Mesendoderm (in vitro differentiated cells): ENCODE data around the gene HMGA1.

Experiments
- DNase-seq: peaks from one replicate; pipeline ENCODE4 v3.0.0; 2013
- H2AK5ac ChIP-seq: 2 replicates; pipeline ENCODE4 v1.6.1; 2013; ENCODE audit warnings: low read length, inconsistent platforms
- H2BK120ac ChIP-seq: 2 replicates; pipeline ENCODE4 v1.6.1; 2013; ENCODE audit warnings: low read depth, mild to moderate bottlenecking, low read length, moderate library complexity, mixed read lengths
- H2BK15ac ChIP-seq: replicated peaks from 2 replicates; pipeline ENCODE4 v1.6.1; 2013; ENCODE audit warnings: low read depth, mild to moderate bottlenecking, moderate library complexity
- H2BK5ac ChIP-seq: 2 replicates; pipeline ENCODE4 v1.6.1; 2013; ENCODE audit warnings: low read length, inconsistent platforms
- H3K18ac ChIP-seq: 2 replicates; pipeline ENCODE4 v1.6.1; 2013; ENCODE audit warnings: mild to moderate bottlenecking, low read length, mixed read lengths
- H3K23ac ChIP-seq: one replicate; pipeline ENCODE4 v1.6.1; 2013; ENCODE audit warnings: low read length
- H3K27ac ChIP-seq: 2 replicates; pipeline ENCODE4 v1.5.1; 2013; ENCODE audit warnings: low read depth, mild to moderate bottlenecking, inconsistent platforms, low read length, moderate library complexity
- H3K27me3 ChIP-seq: 2 replicates; pipeline ENCODE4 v1.6.1; 2013; ENCODE audit warnings: low read length, control low read depth, mild to moderate bottlenecking, inconsistent platforms; ENCODE audit not compliant: insufficient read depth, poor library complexity
- H3K36me3 ChIP-seq: 2 replicates; pipeline ENCODE4 v1.6.1; 2013; ENCODE audit warnings: low read length, inconsistent platforms; ENCODE audit not compliant: control insufficient read depth, insufficient read depth
- H3K4ac ChIP-seq: one replicate; pipeline ENCODE4 v1.6.1; 2013; ENCODE audit warnings: low read depth, mild to moderate bottlenecking, low read length, moderate library complexity
- H3K4me1 ChIP-seq: 2 replicates; pipeline ENCODE4 v1.6.1; 2013; ENCODE audit warnings: low read depth, low read length, inconsistent platforms; ENCODE audit not compliant: control insufficient read depth
- H3K4me2 ChIP-seq: 2 replicates; pipeline ENCODE4 v1.6.1; 2013; ENCODE audit warnings: low read length
- H3K4me3 ChIP-seq: 2 replicates; pipeline ENCODE4 v1.5.1; 2013; ENCODE audit warnings: mild to moderate bottlenecking, low read length
- H3K56ac ChIP-seq: one replicate; pipeline ENCODE4 v1.6.1; 2013; ENCODE audit warnings: low read length
- H3K79me1 ChIP-seq: 2 replicates; pipeline ENCODE4 v1.6.1; 2013; ENCODE audit warnings: low read length, inconsistent platforms
- H3K79me2 ChIP-seq: 2 replicates; pipeline ENCODE4 v1.6.1; 2013; ENCODE audit warnings: mild to moderate bottlenecking, low read length; ENCODE audit not compliant: control insufficient read depth, insufficient read depth
- H3K9ac ChIP-seq: 2 replicates; pipeline ENCODE4 v1.6.1; 2013; ENCODE audit warnings: low read length, inconsistent platforms
- H4K5ac ChIP-seq: one replicate; pipeline ENCODE4 v1.6.1; 2013; ENCODE audit warnings: low read length
- H4K8ac ChIP-seq: one replicate; pipeline ENCODE4 v1.6.1; 2013; ENCODE audit warnings: low read depth, mild to moderate bottlenecking, control low read depth, low read length, moderate library complexity
- WGBS: extraction: QIAGEN DNeasy Blood & Tissue Kit; methylation state at CpG from one replicate; pipeline ENCODE4 v1.1.7; 2013; ENCODE audit warnings: low lambda C conversion rate, missing lambda C conversion rate; ENCODE audit not compliant: insufficient coverage; ENCODE audit errors: extremely low coverage; 5-methylcytosine and 5-hydroxymethylcytosine counted together

HMGA1 gene

GRCh38 chr6:34226731-34227586, 9.7 kb upstream of the HMGA1 start:
- Histone ChIP-seq H3K18ac (peak overlapping the region; percentile 72), H3K23ac (peak overlapping the region; percentile 67), H3K27me3 (no peaks in the 10 kb centered on the region), H3K4me2 (no peak overlapping the region), H3K4ac (peak overlapping the region; percentile 95), H3K27ac (peak overlapping the region; percentile 72), H2AK5ac (peak overlapping the region; percentile 95), H3K36me3 (no peaks in the 10 kb centered on the region), H3K4me1 (peaks cover 18% of the 10 kb centered on the region), H4K5ac (peak overlapping the region; percentile 3), H3K79me1 (no peaks in the 10 kb centered on the region), H3K4me3 (no peak overlapping the region), H3K79me2 (no peaks in the 10 kb centered on the region), H4K8ac (no peak overlapping the region), H3K9ac (peak overlapping the region; percentile 62), H3K56ac (peak overlapping the region; percentile 91), H2BK5ac (peak overlapping the region; percentile 96), H2BK15ac (no peak overlapping the region), H2BK120ac (peak overlapping the region; percentile 90)
- peak; percentile 85 for DNase-seq
- WGBS, result no CpG with 5 or more reads among the region's 15 CpGs

GRCh38 chr6:34227761-34228421, 8.8 kb upstream of the HMGA1 start:
- Histone ChIP-seq H3K27ac (peak overlapping the region; percentile 32), H3K18ac (peak overlapping the region; percentile 72), H2BK120ac (peak overlapping the region; percentile 2), H2BK15ac (no peak overlapping the region), H3K79me2 (no peaks in the 10 kb centered on the region), H2AK5ac (peak overlapping the region; percentile 40), H3K23ac (no peak overlapping the region), H3K79me1 (no peaks in the 10 kb centered on the region), H3K4ac (peak overlapping the region; percentile 70), H3K56ac (peak overlapping the region; percentile 83), H4K5ac (no peak overlapping the region), H3K4me3 (no peak overlapping the region), H3K4me2 (no peak overlapping the region), H3K27me3 (no peaks in the 10 kb centered on the region), H2BK5ac (peak overlapping the region; percentile 39), H4K8ac (no peak overlapping the region), H3K4me1 (peaks cover 18% of the 10 kb centered on the region), H3K9ac (peak overlapping the region; percentile 10), H3K36me3 (no peaks in the 10 kb centered on the region)
- no CpG with 5 or more reads among the region's 16 CpGs for WGBS
- DNase-seq, result no peak

GRCh38 chr6:34229877-34230276, 6.8 kb upstream of the HMGA1 start:
- Histone ChIP-seq H3K23ac (peak overlapping the region; percentile 18), H4K5ac (no peak overlapping the region), H3K4me1 (peaks cover 23% of the 10 kb centered on the region), H3K4me2 (no peak overlapping the region), H2BK5ac (no peak overlapping the region), H2BK120ac (no peak overlapping the region), H2AK5ac (no peak overlapping the region), H3K27ac (no peak overlapping the region), H3K56ac (no peak overlapping the region), H4K8ac (no peak overlapping the region), H3K79me2 (no peaks in the 10 kb centered on the region), H3K18ac (no peak overlapping the region), H3K9ac (no peak overlapping the region), H3K4me3 (no peak overlapping the region), H3K36me3 (no peaks in the 10 kb centered on the region), H3K27me3 (no peaks in the 10 kb centered on the region), H3K79me1 (no peaks in the 10 kb centered on the region), H2BK15ac (no peak overlapping the region), H3K4ac (no peak overlapping the region)
- DNase-seq, result no peak
- no CpG with 5 or more reads among the region's 8 CpGs for WGBS

GRCh38 chr6:34230653-34231371, 5.9 kb upstream of the HMGA1 start:
- Histone ChIP-seq H4K8ac (no peak overlapping the region), H3K23ac (no peak overlapping the region)
- peak; percentile 52 for DNase-seq

GRCh38 chr6:34231566-34232336, 4.9 kb upstream of the HMGA1 start:
- Histone ChIP-seq H3K4me1 (peaks cover 14% of the 10 kb centered on the region), H3K23ac (no peak overlapping the region), H3K79me1 (no peaks in the 10 kb centered on the region), H2BK15ac (no peak overlapping the region), H3K79me2 (no peaks in the 10 kb centered on the region), H3K9ac (no peak overlapping the region), H4K8ac (no peak overlapping the region), H3K27ac (no peak overlapping the region), H2BK5ac (no peak overlapping the region), H2AK5ac (peak overlapping the region; percentile 54), H3K4me3 (no peak overlapping the region), H3K36me3 (no peaks in the 10 kb centered on the region), H4K5ac (no peak overlapping the region), H2BK120ac (no peak overlapping the region), H3K18ac (no peak overlapping the region), H3K4ac (no peak overlapping the region), H3K27me3 (no peaks in the 10 kb centered on the region), H3K4me2 (no peak overlapping the region), H3K56ac (no peak overlapping the region)
- DNase-seq, result no peak
- no CpG with 5 or more reads among the region's 17 CpGs for WGBS

More at GRCh38 chr6:34230653-34231371, 5.9 kb upstream of the HMGA1 start:
- Histone ChIP-seq H3K79me2 (no peaks in the 10 kb centered on the region), H3K18ac (no peak overlapping the region), H2BK5ac (no peak overlapping the region), H3K4ac (no peak overlapping the region), H3K36me3 (no peaks in the 10 kb centered on the region), H2BK120ac (no peak overlapping the region), H3K9ac (no peak overlapping the region), H4K5ac (no peak overlapping the region), H2AK5ac (no peak overlapping the region), H3K79me1 (no peaks in the 10 kb centered on the region), H2BK15ac (no peak overlapping the region), H3K4me1 (peaks cover 20% of the 10 kb centered on the region), H3K27me3 (no peaks in the 10 kb centered on the region), H3K4me2 (no peak overlapping the region), H3K56ac (no peak overlapping the region), H3K27ac (no peak overlapping the region), H3K4me3 (no peak overlapping the region)
- WGBS, result no CpG with 5 or more reads among the region's 5 CpGs
